ENCODE measurements around the gene KLHL7.

DNA sequence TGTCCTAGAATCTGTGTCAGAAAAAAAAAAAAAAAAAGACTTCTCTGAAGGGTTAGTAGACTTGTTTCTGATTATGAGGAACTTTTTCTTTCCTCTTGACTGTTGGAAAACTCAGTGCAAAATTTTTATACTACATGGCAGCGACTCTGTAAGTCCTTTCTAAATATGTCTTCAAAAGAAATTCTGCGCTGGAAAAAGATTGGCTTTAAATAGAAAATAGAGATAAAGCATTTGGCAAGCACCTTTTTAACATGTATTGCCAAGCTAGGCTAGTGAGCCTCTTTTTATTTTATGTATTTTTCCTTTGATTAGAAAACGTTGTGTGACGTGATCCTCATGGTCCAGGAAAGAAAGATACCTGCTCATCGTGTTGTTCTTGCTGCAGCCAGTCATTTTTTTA, 17.9 kb downstream of the KLHL7 start:
- TF ChIP-seq, protein P1, sequence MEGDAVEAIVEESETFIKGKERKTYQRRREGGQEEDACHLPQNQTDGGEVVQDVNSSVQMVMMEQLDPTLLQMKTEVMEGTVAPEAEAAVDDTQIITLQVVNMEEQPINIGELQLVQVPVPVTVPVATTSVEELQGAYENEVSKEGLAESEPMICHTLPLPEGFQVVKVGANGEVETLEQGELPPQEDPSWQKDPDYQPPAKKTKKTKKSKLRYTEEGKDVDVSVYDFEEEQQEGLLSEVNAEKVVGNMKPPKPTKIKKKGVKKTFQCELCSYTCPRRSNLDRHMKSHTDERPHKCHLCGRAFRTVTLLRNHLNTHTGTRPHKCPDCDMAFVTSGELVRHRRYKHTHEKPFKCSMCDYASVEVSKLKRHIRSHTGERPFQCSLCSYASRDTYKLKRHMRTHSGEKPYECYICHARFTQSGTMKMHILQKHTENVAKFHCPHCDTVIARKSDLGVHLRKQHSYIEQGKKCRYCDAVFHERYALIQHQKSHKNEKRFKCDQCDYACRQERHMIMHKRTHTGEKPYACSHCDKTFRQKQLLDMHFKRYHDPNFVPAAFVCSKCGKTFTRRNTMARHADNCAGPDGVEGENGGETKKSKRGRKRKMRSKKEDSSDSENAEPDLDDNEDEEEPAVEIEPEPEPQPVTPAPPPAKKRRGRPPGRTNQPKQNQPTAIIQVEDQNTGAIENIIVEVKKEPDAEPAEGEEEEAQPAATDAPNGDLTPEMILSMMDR (conservative IDR thresholded peaks at IDR 0.05; ENCODE audit: low read length), result no peak
- no peak for TF ChIP-seq EZH2phosphoT487 (IDR thresholded peaks at IDR 0.05; ENCODE audit: borderline replicate concordance)

All from Loucy (cell line).